GM12878 (cell line): ENCODE measurements around the gene TSSK2. TPM values are rescaled to one million over a fixed set of nuclear protein-coding genes. Genes with fewer than 3 reads are reported as not detected.
"Not testable (repeated sequence)": the region's sequence is repeated elsewhere in the genome, so short reads cannot be mapped to it uniquely, and the experiment has no call there.

Experiments used
- ATAC-seq: fragments of 200-7000 bp; cut with Tn5 transposase; 3 replicates; pipeline ENCODE4 v1.9.1; 2020; ENCODE audit warnings: mild to moderate bottlenecking, moderate library complexity
- BruUV-seq: library from RNA; stranded (reverse); fragments of 400-500 nt; replicated peaks from 2 replicates; lab custom pipeline; 2021; lab: Mats Ljungman, UMichigan
- CTCF ChIA-PET: fragments of 300-600 bp; sonication (Branson Sonifier 250); formaldehyde crosslinking; extraction: SDS; loops from one replicate; lab custom pipeline; 2021; ENCODE audit warnings: inconsistent platforms; lab: Yijun Ruan, JAX
- POLR2A ChIA-PET: fragments of 350-600 bp; formaldehyde crosslinking; extraction: SDS; loops from one replicate; lab custom pipeline; 2021; ENCODE audit warnings: inconsistent platforms; lab: Charles Lee
- RAD21 ChIA-PET: fragments of 300-600 bp; sonication (Branson Sonifier 250); formaldehyde crosslinking; loops from one replicate; lab custom pipeline; 2023; ENCODE audit warnings: antibody characterized with exemption; ENCODE audit not compliant: unreplicated experiment; lab: Charles Lee
- SMC1A ChIA-PET: fragments of 300-600 bp; sonication (Branson Sonifier 250); formaldehyde crosslinking; loops from one replicate; lab custom pipeline; 2023; ENCODE audit not compliant: unreplicated experiment, uncharacterized antibody; lab: Charles Lee
- DNase-seq: peaks from one replicate; pipeline ENCODE4 v3.0.0-alpha.2; 2011; ENCODE audit warnings: low read depth, low spot score
- FAIRE-seq: peaks from 3 replicates; lab custom pipeline; 2011; peaks lifted over from hg19 to GRCh38; lab: Jason Lieb, UNC
- H2AFZ ChIP-seq: 2 replicates; pipeline ENCODE4 v1.6.0; 2011; ENCODE audit warnings: low read depth, low read length, control low read depth; ENCODE audit not compliant: control insufficient read depth
- H3K27ac ChIP-seq: 2 replicates; pipeline ENCODE4 v1.5.1; 2011; ENCODE audit warnings: control low read depth; ENCODE audit not compliant: control insufficient read depth, insufficient read depth
- H3K27me3 ChIP-seq, 2 experiments: replicated peaks in 1 of 2; 2 replicates each; pipeline versions ENCODE4 v1.6.0 to v1.6.1; 2011; ENCODE audit warnings: low read length in 1 of 2; ENCODE audit not compliant: control insufficient read depth in 2 of 2, insufficient read depth in 2 of 2
- H3K36me3 ChIP-seq, 2 experiments: 2 replicates each; pipeline ENCODE4 v1.5.1; 2011; ENCODE audit warnings: low read length in 1 of 2; ENCODE audit not compliant: control insufficient read depth in 2 of 2, insufficient read depth in 2 of 2
- H3K4me1 ChIP-seq: 2 replicates; pipeline ENCODE4 v1.6.1; 2011; ENCODE audit warnings: mild to moderate bottlenecking, low read length, moderate library complexity, mixed read lengths; ENCODE audit not compliant: control insufficient read depth, insufficient read depth
- H3K4me2 ChIP-seq: 2 replicates; pipeline ENCODE4 v1.6.0; 2011; ENCODE audit warnings: control low read depth; ENCODE audit not compliant: control insufficient read depth, insufficient read depth
- H3K4me3 ChIP-seq: fragments of 200-600 bp; sonication (generic); 2 replicates; pipeline ENCODE4 v1.5.1; 2016
- H3K79me2 ChIP-seq: 2 replicates; pipeline ENCODE4 v1.6.0; 2011; ENCODE audit warnings: low read length; ENCODE audit not compliant: control insufficient read depth, insufficient read depth
- H3K9ac ChIP-seq: 2 replicates; pipeline ENCODE4 v1.8.0; 2011; ENCODE audit warnings: low read length, control low read depth, mixed read lengths; ENCODE audit not compliant: control insufficient read depth, insufficient read depth
- H3K9me3 ChIP-seq: replicated peaks from 3 replicates; pipeline ENCODE4 v1.5.1; 2011; ENCODE audit warnings: mild to moderate bottlenecking, low read length; ENCODE audit not compliant: control insufficient read depth, insufficient read depth
- H4K20me1 ChIP-seq: 2 replicates; pipeline ENCODE4 v1.6.0; 2011; ENCODE audit not compliant: control insufficient read depth, insufficient read depth
- WGBS: methylation state at CpG from one replicate; pipeline ENCODE4 v1.1.6; 2016; ENCODE audit warnings: low lambda C conversion rate; ENCODE audit not compliant: insufficient replicate concordance, insufficient coverage; ENCODE audit errors: missing lambda C conversion rate; 5-methylcytosine and 5-hydroxymethylcytosine counted together
- in situ Hi-C: fragments of 300-500 bp; cut with MboI; formaldehyde crosslinking; loops from 9 replicates; pipeline ENCODE4 v1.14.3; 2018; ENCODE audit warnings: mixed read lengths
- intact Hi-C: fragments of 100-400 bp; cut with micrococcal nuclease; formaldehyde crosslinking; loops from one replicate; pipeline ENCODE4 v1.14.2; 2022; ENCODE audit not compliant: unreplicated experiment
- polyA plus RNA-seq, 11 experiments: library from polyadenylated mRNA; depleted of rRNA in 4 of 11; unstranded in 6 of 11; stranded (reverse) in 5 of 11; fragments of >200 nt; fragmentation: Nextera tagmentation in 4 of 11; fragmentation: Illumina TruSeq in 1 of 11; extraction: Ambion mirVana in 4 of 11; extraction: Trizol in 1 of 11; gene quantifications; 1 replicate in 1 of 11; 2 replicates in 10 of 11; pipeline versions ENCODE4 v1.2.1 to v1.2.3, GENCODE V29; 2011 to 2016; ENCODE audit warnings: inconsistent platforms in 2 of 11, missing spikeins in 2 of 11, low read depth in 1 of 11
- total RNA-seq, 4 experiments: library from RNA; depleted of rRNA in 3 of 4; stranded (reverse); fragments of >200 nt in 3 of 4; fragmentation: Illumina TruSeq in 1 of 4; extraction: Trizol in 1 of 4; gene quantifications; 2 replicates each; pipeline versions ENCODE4 v1.2.1 to v1.2.3, GENCODE V29; 2013 to 2021

TSSK2 gene
- total and polyA plus RNA-seq, 10 of the 15 experiments (the other 5 are each of a cell fraction or from before 2014, with no cell fraction given): 0.03 to 0.17 TPM; not detected in 8

DNA sequence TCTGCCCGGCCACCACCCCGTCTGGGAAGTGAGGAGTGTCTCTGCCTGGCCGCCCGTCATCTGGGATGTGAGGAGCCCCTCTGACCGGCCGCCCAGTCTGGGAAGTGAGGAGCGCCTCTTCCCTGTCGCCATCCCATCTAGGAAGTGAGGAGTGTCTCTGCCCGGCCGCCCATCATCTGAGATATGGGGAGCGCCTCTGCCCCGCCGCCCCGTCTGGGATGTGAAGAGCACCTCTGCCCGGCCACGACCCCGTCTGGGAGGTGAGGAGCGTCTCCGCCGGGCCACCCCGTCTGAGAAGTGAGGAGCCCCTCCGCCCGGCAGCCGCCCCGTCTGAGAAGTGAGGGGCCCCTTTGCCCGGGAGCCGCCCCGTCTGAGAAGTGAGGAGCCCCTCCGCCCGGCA lies 47.0 kb upstream of the TSSK2 start:
- H2AFZ ChIP-seq, H3K36me3 ChIP-seq, H3K4me2 ChIP-seq, H3K9me3 ChIP-seq, POLR2A ChIA-PET, DNase-seq, RAD21 ChIA-PET, intact Hi-C loops, SMC1A ChIA-PET, H3K79me2 ChIP-seq, BruUV-seq, in situ Hi-C loops, H3K27ac ChIP-seq, H4K20me1 ChIP-seq, ATAC-seq, H3K4me3 ChIP-seq, H3K9ac ChIP-seq, FAIRE-seq, H3K27me3 ChIP-seq: not testable (repeated sequence)
- 100% methylated on average over 2 of the region's 30 CpGs for WGBS
- H3K4me1 ChIP-seq: peaks cover 14% of the 10 kb centered on the region
- CTCF ChIA-PET: interaction anchor here (0.9 kb wide), 1 partner anchor 90 kb away, joined by 4 read pairs; no protein-coding TSS in a partner anchor

GRCh38 chr22:19084586-19084985 lies 46.5 kb upstream of the TSSK2 start:
- peaks cover 14% of the 10 kb centered on the region for H3K4me1 ChIP-seq
- H3K9me3 ChIP-seq, H3K79me2 ChIP-seq, in situ Hi-C loops, H3K4me3 ChIP-seq, H3K36me3 ChIP-seq, H3K27ac ChIP-seq, H3K9ac ChIP-seq, BruUV-seq, FAIRE-seq, ATAC-seq, DNase-seq, intact Hi-C loops, H4K20me1 ChIP-seq, H3K4me2 ChIP-seq, H2AFZ ChIP-seq, H3K27me3 ChIP-seq: not testable (repeated sequence)
- SMC1A ChIA-PET: interaction anchor here (2.0 kb wide), 1 partner anchor 31 kb away, joined by 5 read pairs; no protein-coding TSS in a partner anchor
- RAD21 ChIA-PET: interaction anchor here (1.4 to 2.0 kb wide), 3 partner anchors 30 to 60 kb away, joined by 4 to 14 read pairs (median 4); partner anchors contain the start of gene ESS2
- POLR2A ChIA-PET: interaction anchor here (0.7 kb wide), 1 partner anchor 1409 kb away, joined by 3 read pairs; no protein-coding TSS in a partner anchor
- WGBS: no CpG with 5 or more reads among the region's 32 CpGs
- CTCF ChIA-PET: interaction anchor here (0.9 to 2.1 kb wide), 8 partner anchors 8 to 95 kb away, joined by 3 to 12 read pairs (median 6); partner anchors contain the start of gene ESS2
